Pons (tissue), 1 donor: Measurements from ENCODE around the gene GALNT9.

Experiments
- DNase-seq: peaks from one replicate; pipeline ENCODE4 v3.0.0-alpha.2; 2016; ENCODE audit warnings: low spot score

GALNT9 gene

GRCh38 chr12:132292328-132293319 lies 36.8 kb downstream of the GALNT9 start:
- no peak for DNase-seq

GRCh38 chr12:132291402-132292175 lies 37.8 kb downstream of the GALNT9 start:
- no peak for DNase-seq

GRCh38 chr12:132290203-132290540 lies 39.2 kb downstream of the GALNT9 start:
- no peak for DNase-seq

GRCh38 chr12:132289356-132290202 lies 39.8 kb downstream of the GALNT9 start:
- no peak for DNase-seq

- DNase-seq, result no peak
Measured at GRCh38 chr12:132288516-132289215, 40.7 kb downstream of the GALNT9 start.

GRCh38 chr12:132287391-132288238 lies 41.8 kb downstream of the GALNT9 start:
- no peak for DNase-seq

GRCh38 chr12:132286912-132287311 lies 42.5 kb downstream of the GALNT9 start:
- DNase-seq, result no peak

- no peak for DNase-seq
Measured at GRCh38 chr12:132285991-132286681, 43.3 kb downstream of the GALNT9 start.

- no peak for DNase-seq
Measured at GRCh38 chr12:132284827-132285741, 44.3 kb downstream of the GALNT9 start.

GRCh38 chr12:132284071-132284826 lies 45.1 kb downstream of the GALNT9 start:
- no peak for DNase-seq

GRCh38 chr12:132282950-132283771 lies 46.2 kb downstream of the GALNT9 start:
- DNase-seq, result no peak

- no peak for DNase-seq
Measured at GRCh38 chr12:132282031-132282949, 47.1 kb downstream of the GALNT9 start.

- DNase-seq, result no peak
Measured at GRCh38 chr12:132281038-132281437, 48.4 kb downstream of the GALNT9 start.

- no peak for DNase-seq
Measured at GRCh38 chr12:132280406-132280805, 49.0 kb downstream of the GALNT9 start.

GRCh38 chr12:132279930-132280329 lies 49.5 kb downstream of the GALNT9 start:
- DNase-seq, result no peak
